ENCODE results near the gene FBXW8. TPM values are rescaled to one million over a fixed set of nuclear protein-coding genes. Genes with fewer than 3 reads are reported as not detected.

Gene FBXW8
- total RNA-seq, 1 donor from 2014 or later, result 7.3 TPM

GRCh38 chr12:116958402-116959197 is 47.9 kb downstream of the FBXW8 start:
- H3K27ac Mint-ChIP-seq, result no peak overlapping the region
- intact Hi-C loops (cut with micrococcal nuclease), result no loop called here
- no peaks in the 10 kb centered on the region for H3K9me3 Mint-ChIP-seq
- peaks cover 56% of the 10 kb centered on the region for H3K4me1 Mint-ChIP-seq (ENCODE audit: low read depth)
- H3K4me3 Mint-ChIP-seq, result no peak overlapping the region
- no peak for DNase-seq (ENCODE audit: low spot score)
- no peaks in the 10 kb centered on the region for H3K27me3 Mint-ChIP-seq (ENCODE audit: insufficient read depth)
- peaks cover 12% of the 10 kb centered on the region for H3K36me3 Mint-ChIP-seq (ENCODE audit: low read depth)

GRCh38 chr12:116959198-116959460 is 48.4 kb downstream of the FBXW8 start:
- no peak for DNase-seq (ENCODE audit: low spot score)
- Mint-ChIP-seq H3K36me3 (ENCODE audit: low read depth) (peaks cover 12% of the 10 kb centered on the region), H3K27me3 (ENCODE audit: insufficient read depth) (no peaks in the 10 kb centered on the region), H3K27ac (no peak overlapping the region), H3K4me3 (no peak overlapping the region), H3K4me1 (ENCODE audit: low read depth) (peaks cover 56% of the 10 kb centered on the region), H3K9me3 (no peaks in the 10 kb centered on the region)
- intact Hi-C loops (cut with micrococcal nuclease), result no loop called here

GRCh38 chr12:116959845-116960514 is 49.2 kb downstream of the FBXW8 start:
- H3K27ac Mint-ChIP-seq, result peak overlapping the region; percentile 64
- no peaks in the 10 kb centered on the region for H3K27me3 Mint-ChIP-seq (ENCODE audit: insufficient read depth)
- peak overlapping the region; percentile 47 for H3K4me3 Mint-ChIP-seq
- intact Hi-C loops (cut with micrococcal nuclease), result loop anchor here (1.0 to 5.0 kb wide), 5 partner anchors 38 to 230 kb away; partner anchors contain the start of genes FBXO21 and TESC
- DNase-seq (ENCODE audit: low spot score), result peak; percentile 46
- peaks cover 8% of the 10 kb centered on the region for H3K36me3 Mint-ChIP-seq (ENCODE audit: low read depth)
- peaks cover 56% of the 10 kb centered on the region for H3K4me1 Mint-ChIP-seq (ENCODE audit: low read depth)
- H3K9me3 Mint-ChIP-seq, result no peaks in the 10 kb centered on the region

DNA sequence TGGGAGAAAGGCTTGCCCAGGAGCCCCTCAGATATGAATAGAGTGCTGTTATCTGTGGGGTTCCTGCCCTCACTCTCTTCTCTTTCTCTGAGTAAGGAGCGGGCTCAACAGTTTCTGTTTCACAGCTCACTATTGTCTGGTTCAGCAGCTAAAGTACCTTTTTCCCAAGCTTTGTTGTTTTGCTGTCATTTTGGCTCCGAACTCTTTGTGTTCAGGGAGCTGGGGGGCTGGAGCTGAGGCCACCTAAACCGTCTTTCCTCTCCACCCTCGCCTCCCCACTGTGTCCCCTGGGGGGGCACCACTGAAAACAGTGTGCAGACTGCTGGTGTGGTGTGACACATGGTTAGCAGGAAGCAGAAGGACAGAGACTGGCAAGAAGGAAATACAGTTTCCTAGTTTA is 51.4 kb downstream of the FBXW8 start:
- intact Hi-C loops (cut with micrococcal nuclease), result loop anchor here (5.0 kb wide), 1 partner anchor 190 kb away; no protein-coding TSS in a partner anchor
- peaks cover 8% of the 10 kb centered on the region for H3K36me3 Mint-ChIP-seq (ENCODE audit: low read depth)
- no peak overlapping the region for H3K27ac Mint-ChIP-seq
- DNase-seq (ENCODE audit: low spot score), result no peak
- peaks cover 50% of the 10 kb centered on the region for H3K4me1 Mint-ChIP-seq (ENCODE audit: low read depth)
- no peaks in the 10 kb centered on the region for H3K27me3 Mint-ChIP-seq (ENCODE audit: insufficient read depth)
- H3K9me3 Mint-ChIP-seq, result no peaks in the 10 kb centered on the region
- H3K4me3 Mint-ChIP-seq, result no peak overlapping the region

- intact Hi-C loops (cut with micrococcal nuclease), result loop anchor here (5.0 kb wide), 1 partner anchor 189 kb away; no protein-coding TSS in a partner anchor
- no peaks in the 10 kb centered on the region for H3K27me3 Mint-ChIP-seq (ENCODE audit: insufficient read depth)
- H3K27ac Mint-ChIP-seq, result peak overlapping the region; percentile 6
- H3K4me1 Mint-ChIP-seq (ENCODE audit: low read depth), result peaks cover 50% of the 10 kb centered on the region
- H3K9me3 Mint-ChIP-seq, result no peaks in the 10 kb centered on the region
- H3K4me3 Mint-ChIP-seq, result no peak overlapping the region
- DNase-seq (ENCODE audit: low spot score), result no peak
- H3K36me3 Mint-ChIP-seq (ENCODE audit: low read depth), result peaks cover 8% of the 10 kb centered on the region
Observed at GRCh38 chr12:116962783-116963356, 52.1 kb downstream of the FBXW8 start.

DNA sequence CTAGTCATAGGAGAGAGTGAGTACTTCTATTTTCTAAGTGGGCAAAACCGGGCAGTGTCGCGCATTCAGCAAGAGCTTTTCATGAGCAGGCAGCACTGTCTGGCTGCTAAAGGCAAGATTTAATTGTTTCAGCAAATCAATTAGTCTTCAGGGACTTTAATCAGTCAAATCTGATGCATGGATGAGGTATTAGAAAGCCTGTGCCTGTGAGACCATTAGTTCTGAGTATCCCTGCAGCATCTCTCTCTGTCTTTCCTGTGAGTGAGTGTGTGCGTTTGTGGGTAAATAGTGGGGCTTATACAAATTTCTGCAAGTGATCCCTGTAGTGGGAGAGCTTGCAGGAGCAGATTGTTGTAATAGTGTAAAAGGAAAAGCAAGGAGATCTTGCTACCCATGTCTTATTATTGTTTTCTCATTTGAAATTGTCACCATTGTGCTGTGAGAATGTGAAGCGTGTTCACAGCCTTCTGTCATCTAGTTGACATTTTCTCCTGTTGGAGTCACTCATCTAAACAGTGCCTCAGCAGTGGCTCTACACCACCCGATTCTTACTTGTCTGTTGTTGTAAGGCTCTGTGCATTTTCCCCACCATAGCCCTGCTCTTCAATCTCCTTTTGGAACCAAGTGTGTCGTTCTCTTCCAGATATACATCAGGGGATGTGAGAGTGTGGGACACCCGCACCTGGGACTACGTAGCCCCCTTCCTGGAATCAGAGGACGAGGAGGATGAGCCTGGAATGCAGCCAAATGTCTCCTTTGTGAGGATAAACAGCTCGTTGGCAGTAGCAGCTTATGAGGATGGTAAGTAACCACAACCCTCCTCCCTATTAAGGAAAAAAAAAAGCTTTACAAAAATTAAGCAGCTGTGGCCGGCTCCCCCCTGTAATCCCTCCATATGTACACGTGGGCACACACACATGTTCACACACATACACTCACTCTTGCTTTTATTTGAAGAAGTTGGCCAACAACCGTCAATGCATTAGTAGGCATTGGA is 53.6 kb downstream of the FBXW8 start:
- intact Hi-C loops (cut with micrococcal nuclease), result loop anchor here (5.0 kb wide), 1 partner anchor 188 kb away; no protein-coding TSS in a partner anchor
- Mint-ChIP-seq H3K4me1 (ENCODE audit: low read depth) (peaks cover 35% of the 10 kb centered on the region), H3K4me3 (no peak overlapping the region), H3K36me3 (ENCODE audit: low read depth) (peaks cover 5% of the 10 kb centered on the region), H3K27me3 (ENCODE audit: insufficient read depth) (no peaks in the 10 kb centered on the region), H3K9me3 (no peaks in the 10 kb centered on the region), H3K27ac (no peak overlapping the region)
- no peak for DNase-seq (ENCODE audit: low spot score)

GRCh38 chr12:116968986-116969385 is 58.2 kb downstream of the FBXW8 start:
- Mint-ChIP-seq H3K27me3 (ENCODE audit: insufficient read depth) (no peaks in the 10 kb centered on the region), H3K9me3 (no peaks in the 10 kb centered on the region), H3K27ac (no peak overlapping the region), H3K4me1 (ENCODE audit: low read depth) (no peaks in the 10 kb centered on the region), H3K36me3 (ENCODE audit: low read depth) (peaks cover 9% of the 10 kb centered on the region), H3K4me3 (no peak overlapping the region)
- intact Hi-C loops (cut with micrococcal nuclease), result no loop called here
- DNase-seq (ENCODE audit: low spot score), result no peak

DNA sequence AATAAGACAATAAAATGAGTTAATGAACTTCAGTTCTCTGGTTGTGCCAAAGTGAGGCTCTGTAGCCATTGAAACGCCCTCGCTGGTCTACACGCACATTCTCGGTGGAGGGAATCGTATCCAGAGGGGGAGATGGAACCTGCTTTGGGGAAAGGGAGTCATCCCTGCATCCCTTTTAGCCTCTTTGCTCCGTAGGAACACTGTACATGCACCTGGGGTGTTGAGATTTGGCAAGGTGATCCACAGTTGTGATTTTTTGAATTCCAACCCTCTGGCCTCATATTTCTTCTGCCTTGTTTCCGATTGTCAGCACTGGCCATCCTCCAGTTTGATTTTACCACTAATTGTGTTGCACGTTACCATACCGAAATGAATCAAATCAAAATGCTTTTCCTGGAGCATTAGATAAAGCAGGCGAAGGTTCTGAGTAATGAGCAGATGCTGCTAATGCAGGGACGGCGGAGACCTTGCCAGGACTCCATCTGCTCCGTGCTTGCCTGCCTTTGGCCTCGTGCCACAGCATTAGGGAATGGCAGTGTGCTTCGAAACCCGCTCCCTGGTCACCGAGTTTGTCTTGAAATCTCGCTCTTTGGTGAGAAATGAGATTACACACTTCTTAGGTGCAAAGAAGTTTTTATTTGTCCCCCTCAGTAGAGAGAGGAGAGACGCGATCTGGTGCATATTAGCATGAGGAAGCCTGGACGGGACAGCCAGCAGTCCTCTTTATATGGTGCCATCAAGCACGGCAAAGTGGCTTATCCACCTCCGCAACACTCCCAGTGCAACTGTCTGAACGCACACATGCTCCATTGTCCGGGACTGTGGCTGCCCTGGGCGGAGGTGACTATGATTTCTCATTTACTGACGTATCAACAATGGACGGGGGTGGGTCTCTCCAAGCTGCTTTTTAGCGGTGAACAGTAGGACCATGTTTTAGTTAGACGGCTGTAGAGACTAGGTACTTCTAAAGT is 59.1 kb downstream of the FBXW8 start:
- Mint-ChIP-seq H3K36me3 (ENCODE audit: low read depth) (peaks cover 9% of the 10 kb centered on the region), H3K4me1 (ENCODE audit: low read depth) (no peaks in the 10 kb centered on the region), H3K4me3 (no peak overlapping the region), H3K27ac (no peak overlapping the region), H3K27me3 (ENCODE audit: insufficient read depth) (no peaks in the 10 kb centered on the region), H3K9me3 (no peaks in the 10 kb centered on the region)
- DNase-seq (ENCODE audit: low spot score), result no peak
- intact Hi-C loops (cut with micrococcal nuclease), result no loop called here

DNA sequence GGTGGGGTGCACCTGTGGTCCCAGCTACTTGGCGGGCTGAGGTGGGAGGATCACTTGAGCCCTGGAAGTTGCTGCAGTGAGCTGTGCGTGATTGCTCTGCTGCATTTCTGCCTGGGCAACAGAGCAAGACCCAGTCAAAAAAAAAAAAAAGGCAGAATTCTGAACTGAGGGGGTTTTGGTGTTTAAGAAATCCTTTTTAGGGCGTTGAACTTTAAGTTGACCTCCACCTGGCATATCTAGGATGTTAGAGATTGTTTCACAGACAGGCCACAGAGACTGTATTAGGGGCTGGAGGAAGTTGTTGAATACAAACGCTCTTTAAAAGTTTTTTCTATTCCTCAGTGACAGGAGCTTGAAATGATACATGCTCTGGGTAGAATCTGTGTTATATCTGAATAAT is 60.5 kb downstream of the FBXW8 start:
- no peaks in the 10 kb centered on the region for H3K4me1 Mint-ChIP-seq (ENCODE audit: low read depth)
- H3K36me3 Mint-ChIP-seq (ENCODE audit: low read depth), result peaks cover 6% of the 10 kb centered on the region
- H3K27me3 Mint-ChIP-seq (ENCODE audit: insufficient read depth), result no peaks in the 10 kb centered on the region
- H3K9me3 Mint-ChIP-seq, result no peaks in the 10 kb centered on the region
- no peak for DNase-seq (ENCODE audit: low spot score)
- intact Hi-C loops (cut with micrococcal nuclease), result no loop called here
- H3K4me3 Mint-ChIP-seq, result no peak overlapping the region
- no peak overlapping the region for H3K27ac Mint-ChIP-seq

- H3K27me3 Mint-ChIP-seq (ENCODE audit: insufficient read depth), result no peaks in the 10 kb centered on the region
- peaks cover 2% of the 10 kb centered on the region for H3K36me3 Mint-ChIP-seq (ENCODE audit: low read depth)
- no peak for DNase-seq (ENCODE audit: low spot score)
- H3K27ac Mint-ChIP-seq, result no peak overlapping the region
- peaks cover 19% of the 10 kb centered on the region for H3K4me1 Mint-ChIP-seq (ENCODE audit: low read depth)
- H3K9me3 Mint-ChIP-seq, result no peaks in the 10 kb centered on the region
- H3K4me3 Mint-ChIP-seq, result no peak overlapping the region
- intact Hi-C loops (cut with micrococcal nuclease), result no loop called here
Observed at GRCh38 chr12:116975779-116976393, 65.1 kb downstream of the FBXW8 start.

Data from activated T-helper 1 cell treated with anti-CD3 and anti-CD28 coated beads, Interleukin-12 subunit alpha, Interleukin-12 subunit beta, Interleukin-2, Interleukin-4 antibody, amounts not matched to agents 30 ng/mL and 10 ng/mL and 1 ng/mL, durations not matched to agents 14 hours and 24 hours and 36 hours (primary cell).